NCI-H2227 (cell line): ENCODE results near the gene PER2.
"Not testable (repeated sequence)": the region's sequence is repeated elsewhere in the genome, so short reads cannot be mapped to it uniquely, and the experiment has no call there.

Experiments
- DNase-seq: peaks from one replicate; lab custom pipeline; 2025; ENCODE audit not compliant: unreplicated experiment; lab: John Stamatoyannopoulos, UW

PER2 gene, protein sequence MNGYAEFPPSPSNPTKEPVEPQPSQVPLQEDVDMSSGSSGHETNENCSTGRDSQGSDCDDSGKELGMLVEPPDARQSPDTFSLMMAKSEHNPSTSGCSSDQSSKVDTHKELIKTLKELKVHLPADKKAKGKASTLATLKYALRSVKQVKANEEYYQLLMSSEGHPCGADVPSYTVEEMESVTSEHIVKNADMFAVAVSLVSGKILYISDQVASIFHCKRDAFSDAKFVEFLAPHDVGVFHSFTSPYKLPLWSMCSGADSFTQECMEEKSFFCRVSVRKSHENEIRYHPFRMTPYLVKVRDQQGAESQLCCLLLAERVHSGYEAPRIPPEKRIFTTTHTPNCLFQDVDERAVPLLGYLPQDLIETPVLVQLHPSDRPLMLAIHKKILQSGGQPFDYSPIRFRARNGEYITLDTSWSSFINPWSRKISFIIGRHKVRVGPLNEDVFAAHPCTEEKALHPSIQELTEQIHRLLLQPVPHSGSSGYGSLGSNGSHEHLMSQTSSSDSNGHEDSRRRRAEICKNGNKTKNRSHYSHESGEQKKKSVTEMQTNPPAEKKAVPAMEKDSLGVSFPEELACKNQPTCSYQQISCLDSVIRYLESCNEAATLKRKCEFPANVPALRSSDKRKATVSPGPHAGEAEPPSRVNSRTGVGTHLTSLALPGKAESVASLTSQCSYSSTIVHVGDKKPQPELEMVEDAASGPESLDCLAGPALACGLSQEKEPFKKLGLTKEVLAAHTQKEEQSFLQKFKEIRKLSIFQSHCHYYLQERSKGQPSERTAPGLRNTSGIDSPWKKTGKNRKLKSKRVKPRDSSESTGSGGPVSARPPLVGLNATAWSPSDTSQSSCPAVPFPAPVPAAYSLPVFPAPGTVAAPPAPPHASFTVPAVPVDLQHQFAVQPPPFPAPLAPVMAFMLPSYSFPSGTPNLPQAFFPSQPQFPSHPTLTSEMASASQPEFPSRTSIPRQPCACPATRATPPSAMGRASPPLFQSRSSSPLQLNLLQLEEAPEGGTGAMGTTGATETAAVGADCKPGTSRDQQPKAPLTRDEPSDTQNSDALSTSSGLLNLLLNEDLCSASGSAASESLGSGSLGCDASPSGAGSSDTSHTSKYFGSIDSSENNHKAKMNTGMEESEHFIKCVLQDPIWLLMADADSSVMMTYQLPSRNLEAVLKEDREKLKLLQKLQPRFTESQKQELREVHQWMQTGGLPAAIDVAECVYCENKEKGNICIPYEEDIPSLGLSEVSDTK (N-terminal part only)

GRCh38 chr2:238287737-238288649 lies at the start of gene PER2:
PER2 (minus strand) TSS chr2:238288610; CDS start chr2:238277936, 10,674 bp downstream.
- DNase-seq: peak; percentile 61

GRCh38 chr2:238337846-238338245 lies 49.4 kb upstream of the PER2 start:
- no peak for DNase-seq

- DNase-seq: no peak
Observed at GRCh38 chr2:238336793-238337444, 48.5 kb upstream of the PER2 start.

- DNase-seq: no peak
Observed at GRCh38 chr2:238336151-238336550, 47.7 kb upstream of the PER2 start.

GRCh38 chr2:238335591-238335990 lies 47.2 kb upstream of the PER2 start:
- not testable (repeated sequence) for DNase-seq

DNA sequence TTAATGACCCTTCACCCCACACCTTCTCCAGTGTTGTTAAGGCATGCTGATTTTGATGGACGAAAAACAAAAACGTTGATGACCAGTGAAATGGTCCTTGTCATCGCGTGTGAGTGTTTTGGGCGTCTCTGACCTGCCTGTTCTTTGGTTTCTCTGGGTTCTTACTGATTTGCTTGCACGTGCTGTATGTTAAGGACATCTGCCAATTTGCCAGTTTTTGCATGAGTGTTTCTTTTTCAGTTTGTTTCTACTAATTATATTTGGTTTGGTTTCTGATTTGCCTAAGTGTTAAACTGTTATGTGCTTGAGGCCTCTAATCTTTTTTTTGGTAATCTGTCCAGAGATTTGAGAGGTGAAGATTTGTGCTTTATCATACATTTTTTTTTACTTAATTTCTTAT lies 46.5 kb upstream of the PER2 start:
- DNase-seq: no peak

GRCh38 chr2:238331916-238332315 lies 43.5 kb upstream of the PER2 start:
- no peak for DNase-seq

- no peak for DNase-seq
Observed at GRCh38 chr2:238330391-238330790, 42.0 kb upstream of the PER2 start.

DNA sequence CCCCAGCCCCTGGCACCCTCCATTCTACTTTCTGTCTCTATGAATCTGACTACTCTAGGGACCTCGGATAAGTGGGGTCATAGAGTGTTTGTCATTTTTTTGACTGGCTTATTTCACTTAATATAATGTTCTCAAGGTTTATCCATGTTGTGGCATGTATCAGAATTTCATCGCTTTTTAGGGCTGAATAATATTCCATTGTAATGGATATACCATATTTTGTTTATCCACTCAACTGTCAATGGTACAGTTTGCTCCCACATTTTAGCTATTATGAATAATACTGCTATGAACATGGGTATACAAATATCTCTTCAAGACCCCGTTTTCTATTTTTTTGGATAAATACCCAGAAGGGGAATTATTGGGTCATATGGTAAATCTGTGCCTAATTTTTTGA lies 39.3 kb upstream of the PER2 start:
- DNase-seq: no peak

DNA sequence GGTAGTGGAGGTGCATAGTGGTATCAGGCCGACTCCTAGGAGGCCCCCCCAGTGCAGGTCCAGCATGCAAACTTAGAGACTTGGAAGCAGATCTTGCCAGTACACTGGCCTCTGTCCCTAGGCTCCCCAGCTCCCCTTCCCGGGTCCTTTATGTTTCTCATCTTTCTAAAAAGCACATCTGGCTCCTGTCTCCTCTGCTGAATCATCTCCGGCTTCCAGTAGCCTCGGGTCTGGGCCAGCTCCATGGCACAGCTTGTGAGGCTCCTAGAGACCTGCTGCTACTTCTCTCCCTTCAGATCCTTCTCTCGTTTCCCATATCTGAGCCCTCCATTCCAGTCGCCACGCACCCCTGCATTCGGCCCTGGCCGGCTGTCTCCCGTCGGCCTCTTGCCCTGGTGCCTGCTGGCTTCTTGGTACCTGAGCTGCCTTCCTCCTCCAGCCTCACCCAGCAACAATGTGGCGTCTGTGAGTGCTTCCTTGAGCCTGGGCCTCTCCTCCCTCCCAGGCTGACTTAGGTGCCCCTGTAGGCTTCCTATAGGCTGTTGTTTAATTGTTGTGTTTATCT lies 38.5 kb upstream of the PER2 start:
- DNase-seq: no peak

DNA sequence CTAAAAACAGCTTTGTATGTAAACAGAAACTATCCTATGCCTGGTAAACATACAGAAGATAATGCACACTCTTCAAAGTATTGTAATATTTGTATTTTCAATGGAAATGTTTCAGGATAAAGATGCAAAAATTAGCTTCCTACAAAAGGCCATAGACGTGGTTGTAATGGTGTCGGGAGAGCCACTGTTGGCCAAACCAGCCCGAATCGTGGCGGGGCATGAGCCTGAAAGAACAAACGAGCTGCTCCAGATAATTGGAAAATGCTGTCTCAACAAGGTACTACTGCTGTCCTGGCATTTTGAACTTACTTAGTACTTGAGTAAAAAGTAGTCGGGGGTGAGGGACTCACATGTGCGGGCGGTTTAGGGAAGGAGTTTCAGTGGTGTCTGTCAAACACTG lies 37.3 kb upstream of the PER2 start:
- DNase-seq: no peak

DNA sequence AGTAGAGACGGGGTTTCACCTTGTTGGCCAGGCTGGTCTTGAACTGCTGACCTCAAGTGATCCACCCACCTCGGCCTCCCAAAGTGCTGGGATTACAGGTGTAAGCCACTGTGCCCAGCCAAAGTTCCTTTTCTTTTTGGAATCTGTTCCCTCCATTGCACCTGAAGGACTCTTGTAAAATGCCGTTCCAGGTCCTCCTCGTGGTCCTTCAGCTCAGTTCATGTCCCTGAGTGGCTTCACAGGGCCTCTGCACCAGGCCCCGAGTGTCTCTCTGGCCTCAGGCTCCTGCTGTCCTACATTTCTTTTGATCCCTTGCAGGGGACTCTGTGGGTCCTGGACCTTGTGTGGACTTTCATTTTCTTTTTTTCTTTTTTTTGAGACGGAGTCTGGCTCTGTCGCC lies 35.8 kb upstream of the PER2 start:
- DNase-seq: not testable (repeated sequence)

GRCh38 chr2:238322001-238322411 lies 33.6 kb upstream of the PER2 start:
- DNase-seq: no peak

GRCh38 chr2:238321467-238321866 lies 33.1 kb upstream of the PER2 start:
- no peak for DNase-seq

DNA sequence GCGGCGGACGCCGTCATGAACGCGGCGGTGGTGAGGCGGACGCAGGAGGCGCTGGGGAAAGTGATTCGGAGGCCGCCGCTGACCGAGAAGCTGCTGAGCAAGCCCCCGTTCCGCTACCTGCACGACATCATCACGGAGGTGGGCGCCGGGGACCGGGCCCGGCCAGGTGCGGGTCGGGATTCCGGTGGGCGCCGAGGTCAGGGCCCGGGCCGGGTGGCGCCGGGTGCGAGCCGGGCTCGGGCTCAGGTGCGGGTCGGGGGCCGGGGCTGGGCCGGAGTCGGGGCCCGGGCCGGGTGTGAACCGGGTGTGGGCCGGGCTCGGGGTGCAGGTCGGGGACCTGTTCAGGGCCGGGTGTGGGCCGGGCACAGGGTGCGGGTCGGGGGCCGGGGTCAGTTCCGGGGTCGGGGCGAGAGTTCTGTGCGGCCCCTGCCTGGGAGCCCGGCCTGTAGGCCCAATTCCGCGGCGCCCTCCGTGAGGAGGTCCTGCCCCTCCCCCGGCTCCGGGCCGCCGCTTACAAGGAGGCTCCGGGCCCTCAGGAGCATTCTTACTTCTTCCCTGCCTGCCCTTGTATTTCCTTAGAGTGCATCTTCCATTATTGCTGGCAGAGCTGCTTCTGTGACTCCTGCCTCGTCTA lies 32.4 kb upstream of the PER2 start:
- DNase-seq: peak; percentile 21

GRCh38 chr2:238320246-238320647 lies 31.8 kb upstream of the PER2 start, which contains the start of gene TRAF3IP1:
TRAF3IP1 (plus strand) TSS chr2:238320518; CDS start chr2:238320663, 145 bp downstream.
- DNase-seq: peak; percentile 97

GRCh38 chr2:238315031-238315595 lies 26.7 kb upstream of the PER2 start:
- DNase-seq: no peak

DNA sequence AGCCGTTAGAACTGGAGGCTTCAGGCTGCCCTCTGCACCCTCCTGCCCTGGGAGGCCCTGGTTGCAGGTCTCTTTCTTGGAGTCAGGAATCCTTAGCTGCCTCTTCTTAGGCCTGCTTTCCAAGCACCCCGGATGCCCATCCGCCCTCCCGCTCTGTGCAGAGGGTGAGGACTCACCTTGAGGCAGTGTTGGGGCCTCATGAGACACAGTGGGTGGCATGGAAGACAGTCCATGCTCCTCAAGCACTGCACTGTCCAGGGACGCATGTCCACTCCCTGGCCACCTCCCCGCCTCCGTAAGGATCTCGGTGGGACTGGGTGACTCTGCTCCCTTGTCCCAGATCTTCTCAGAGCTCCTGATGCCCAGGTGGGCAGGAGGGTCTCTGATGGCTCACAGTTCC lies 26.2 kb upstream of the PER2 start:
- DNase-seq: no peak

- DNase-seq: no peak
Observed at GRCh38 chr2:238313991-238314350, 25.6 kb upstream of the PER2 start.
